Measurements from ENCODE around the gene CLEC3A.

DNA sequence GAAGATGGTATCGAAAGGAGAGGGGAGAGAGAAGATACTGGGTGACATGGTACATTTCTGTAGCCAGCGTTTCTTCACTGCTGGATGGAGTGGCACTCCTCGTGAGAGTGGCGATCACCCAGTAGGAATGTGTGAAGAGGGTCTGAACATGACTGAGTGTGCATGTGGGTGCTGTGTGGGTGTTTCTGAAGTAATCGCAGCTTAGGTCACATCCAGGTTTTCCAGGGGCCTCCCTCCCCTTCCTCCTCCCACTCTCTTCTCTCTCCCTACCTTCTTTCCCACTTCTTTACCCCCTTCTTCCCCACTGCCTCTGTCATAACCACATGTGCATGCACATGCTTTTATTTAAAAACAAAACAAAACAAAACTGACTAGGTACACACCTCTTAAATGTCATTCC is 1.8 kb downstream of the CLEC3A start:
- no peak for TF ChIP-seq FOXM1 (IDR thresholded peaks at IDR 0.05; ENCODE audit: borderline replicate concordance)
- TF ChIP-seq SP1 (IDR thresholded peaks at IDR 0.05) = no peak
- no peak for TF ChIP-seq HDGF (IDR thresholded peaks at IDR 0.05; ENCODE audit: borderline replicate concordance)
- TF ChIP-seq ZNF384 (IDR thresholded peaks at IDR 0.05) = no peak
- no peak for TF ChIP-seq BHLHE40 (IDR thresholded peaks at IDR 0.05; ENCODE audit: borderline replicate concordance)
- no peak for TF ChIP-seq LEF1 (IDR thresholded peaks at IDR 0.05; ENCODE audit: borderline replicate concordance)
- no peak for TF ChIP-seq TARDBP (IDR thresholded peaks at IDR 0.05)
- no peak for TF ChIP-seq NFRKB (IDR thresholded peaks at IDR 0.05)
- no peak for TF ChIP-seq FOXA1 (IDR thresholded peaks at IDR 0.05)
- TF ChIP-seq, protein P1, sequence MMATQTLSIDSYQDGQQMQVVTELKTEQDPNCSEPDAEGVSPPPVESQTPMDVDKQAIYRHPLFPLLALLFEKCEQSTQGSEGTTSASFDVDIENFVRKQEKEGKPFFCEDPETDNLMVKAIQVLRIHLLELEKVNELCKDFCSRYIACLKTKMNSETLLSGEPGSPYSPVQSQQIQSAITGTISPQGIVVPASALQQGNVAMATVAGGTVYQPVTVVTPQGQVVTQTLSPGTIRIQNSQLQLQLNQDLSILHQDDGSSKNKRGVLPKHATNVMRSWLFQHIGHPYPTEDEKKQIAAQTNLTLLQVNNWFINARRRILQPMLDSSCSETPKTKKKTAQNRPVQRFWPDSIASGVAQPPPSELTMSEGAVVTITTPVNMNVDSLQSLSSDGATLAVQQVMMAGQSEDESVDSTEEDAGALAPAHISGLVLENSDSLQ (IDR thresholded peaks at IDR 0.05) = no peak
- no peak for TF ChIP-seq SUZ12 (IDR thresholded peaks at IDR 0.05)

All from HEK293T (cell line).